ENCODE results near the gene LCLAT1.

LCLAT1 gene

GRCh38 chr2:30649828-30650227 is 202.8 kb downstream of the LCLAT1 start:
- no peak for DNase-seq

GRCh38 chr2:30652271-30652915 is 205.3 kb downstream of the LCLAT1 start:
- DNase-seq = no peak

- no peak for DNase-seq
Observed at GRCh38 chr2:30653847-30654246, 206.8 kb downstream of the LCLAT1 start.

GRCh38 chr2:30654404-30654803 is 207.4 kb downstream of the LCLAT1 start:
- no peak for DNase-seq

- no peak for DNase-seq
Observed at GRCh38 chr2:30655211-30655610, 208.2 kb downstream of the LCLAT1 start.

- DNase-seq = no peak
Observed at GRCh38 chr2:30655660-30656059, 208.6 kb downstream of the LCLAT1 start.

- DNase-seq = no peak
Observed at GRCh38 chr2:30656079-30656478, 209.0 kb downstream of the LCLAT1 start.

GRCh38 chr2:30661173-30662107 is 214.4 kb downstream of the LCLAT1 start:
- DNase-seq = no peak

GRCh38 chr2:30662268-30663131 is 215.5 kb downstream of the LCLAT1 start:
- DNase-seq = no peak

- DNase-seq = no peak
Observed at GRCh38 chr2:30663321-30663720, 216.3 kb downstream of the LCLAT1 start.

- no peak for DNase-seq
Observed at GRCh38 chr2:30663806-30664205, 216.8 kb downstream of the LCLAT1 start.

- no peak for DNase-seq
Observed at GRCh38 chr2:30664761-30665358, 217.8 kb downstream of the LCLAT1 start.

GRCh38 chr2:30665761-30666265 is 218.8 kb downstream of the LCLAT1 start:
- DNase-seq = no peak

- no peak for DNase-seq
Observed at GRCh38 chr2:30666266-30666874, 219.3 kb downstream of the LCLAT1 start.

GRCh38 chr2:30670453-30670852 is 223.4 kb downstream of the LCLAT1 start:
- DNase-seq = no peak

GRCh38 chr2:30673127-30673526 is 226.1 kb downstream of the LCLAT1 start:
- no peak for DNase-seq

- DNase-seq = no peak
Observed at GRCh38 chr2:30675758-30676157, 228.7 kb downstream of the LCLAT1 start.

- DNase-seq = no peak
Observed at GRCh38 chr2:30677231-30677630, 230.2 kb downstream of the LCLAT1 start.

- no peak for DNase-seq
Observed at GRCh38 chr2:30677861-30678385, 230.9 kb downstream of the LCLAT1 start.

GRCh38 chr2:30678410-30679137 is 231.5 kb downstream of the LCLAT1 start:
- no peak for DNase-seq

GRCh38 chr2:30679426-30680088 is 232.5 kb downstream of the LCLAT1 start:
- no peak for DNase-seq

Data from NK-92 treated with Interleukin-12 subunit alpha and Interleukin-12 subunit beta, amount 100 ng/mL, for 24 hours (cell line).